C4-2B (cell line): ENCODE data around the gene TMEM101.
"Not testable (repeated sequence)": the region's sequence is repeated elsewhere in the genome, so short reads cannot be mapped to it uniquely, and the experiment has no call there.

Experiments
- H3K27ac ChIP-seq: fragments of 450-650 bp; 2 replicates; pipeline ENCODE4 v1.5.1; 2017
- CTCF ChIP-seq: fragments of 450-650 bp; conservative IDR thresholded peaks from 2 replicates; pipeline ENCODE4 v1.5.1; 2017; ENCODE audit warnings: mild to moderate bottlenecking
- ZFX ChIP-seq: fragments of 450-650 bp; IDR thresholded peaks from 2 replicates; pipeline ENCODE4 v1.6.1; 2017

TMEM101 gene

GRCh38 chr17:44037471-44037870, 22.7 kb upstream of the TMEM101 start:
- TF ChIP-seq CTCF = no peak
- no peak for TF ChIP-seq ZFX
- H3K27ac ChIP-seq = no peak overlapping the region

- not testable (repeated sequence) for H3K27ac ChIP-seq
These were observed 19.9 kb upstream of the TMEM101 start for GRCh38 chr17:44034688-44035087.

GRCh38 chr17:44033861-44034408, 19.2 kb upstream of the TMEM101 start:
- H3K27ac ChIP-seq = no peak overlapping the region
- TF ChIP-seq ZFX = no peak
- no peak for TF ChIP-seq CTCF

- H3K27ac ChIP-seq = no peak overlapping the region
- TF ChIP-seq ZFX (no peak), CTCF (no peak)
These were observed 15.7 kb upstream of the TMEM101 start for GRCh38 chr17:44030482-44030881.

- TF ChIP-seq CTCF (no peak), ZFX (no peak)
- no peak overlapping the region for H3K27ac ChIP-seq
These were observed 15.0 kb upstream of the TMEM101 start for GRCh38 chr17:44029736-44030135.

GRCh38 chr17:44024853-44025252, 10.1 kb upstream of the TMEM101 start:
- TF ChIP-seq ZFX = no peak
- no peak for TF ChIP-seq CTCF
- no peak overlapping the region for H3K27ac ChIP-seq

- H3K27ac ChIP-seq = no peak overlapping the region
- no peak for TF ChIP-seq CTCF
- no peak for TF ChIP-seq ZFX
These were observed 9.5 kb upstream of the TMEM101 start for GRCh38 chr17:44024271-44024663.

GRCh38 chr17:44023545-44024270, 8.9 kb upstream of the TMEM101 start:
- no peak overlapping the region for H3K27ac ChIP-seq
- TF ChIP-seq ZFX (no peak), CTCF (no peak)
